Measurements from ENCODE around the gene KCNT1. TPM values are rescaled to one million over a fixed set of nuclear protein-coding genes. Genes with fewer than 3 reads are reported as not detected.

Gene KCNT1
- total and polyA plus RNA-seq, 2 donors (not counting 3 experiments of a cell fraction or from before 2014, with no cell fraction given): not detected

DNA sequence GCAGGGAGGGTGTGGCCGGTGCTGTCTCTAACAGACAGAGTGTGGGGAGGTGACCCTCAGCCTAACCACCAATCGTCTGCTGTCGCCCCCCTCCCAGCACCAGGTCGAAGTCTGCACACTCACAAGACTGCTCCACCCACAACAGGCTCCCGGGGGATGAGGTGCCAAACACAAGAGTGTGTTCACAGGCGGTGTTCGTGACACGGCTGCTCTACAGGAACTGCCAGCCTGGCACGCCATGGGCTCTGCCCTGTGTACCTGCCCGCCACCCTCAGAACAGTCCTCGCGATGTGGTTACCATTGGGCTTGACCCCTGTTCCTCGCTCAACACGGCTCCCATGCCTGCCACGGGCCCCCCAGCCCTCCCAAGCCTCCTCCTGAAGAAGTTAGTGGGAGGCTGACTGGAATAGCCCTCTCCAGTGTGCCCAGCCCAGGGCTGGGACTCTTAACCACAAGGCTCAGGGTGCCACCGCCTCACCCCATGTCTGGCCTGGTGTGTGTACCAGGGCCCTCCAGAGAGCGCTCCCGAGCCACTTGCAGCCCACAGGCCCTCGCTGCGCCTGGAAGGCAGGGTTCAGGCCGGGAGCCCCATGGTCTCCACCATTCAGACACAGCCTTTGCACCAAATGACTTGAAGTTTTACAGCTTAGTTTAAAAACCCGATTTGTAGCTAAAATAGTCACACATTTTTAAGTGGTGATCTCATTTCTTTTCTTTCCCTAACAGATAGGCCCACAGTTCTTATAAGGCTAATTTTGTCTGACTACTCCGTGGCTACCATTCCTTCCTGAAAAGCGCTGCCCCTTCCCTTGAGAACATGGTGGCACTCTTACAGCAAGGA, 102.8 kb downstream of the KCNT1 start:
- no peak for DNase-seq (ENCODE audit: low read depth, low spot score)
- Histone ChIP-seq H3K9me1 (replicated peaks; ENCODE audit: control insufficient read depth, extremely low read depth, insufficient read depth, low read length) (no peaks in the 10 kb centered on the region), H2AFZ (ENCODE audit: low read depth, low read length) (no peak overlapping the region), H3K4me3 (replicated peaks in 1 of 3; ENCODE audit: insufficient read depth in 1 of 3, low read depth in 1 of 3, low read length in 3 of 3) (no peak overlapping the region), H3K27me3 (ENCODE audit: control insufficient read depth in 2 of 2, insufficient read depth in 2 of 2, low read length in 2 of 2) (no peaks in the 10 kb centered on the region), H3K9me3 (replicated peaks; ENCODE audit: control insufficient read depth, insufficient read depth, low read length) (no peaks in the 10 kb centered on the region), H3K4me1 (ENCODE audit: control insufficient read depth, extremely low read depth, insufficient read depth, low read length) (no peaks in the 10 kb centered on the region), H3K36me3 (ENCODE audit: control insufficient read depth in 2 of 2, extremely low read depth in 1 of 2, insufficient read depth in 2 of 2, low read length in 2 of 2) (peaks cover 0 to 3% of the 10 kb centered on the region in 2 experiments), H4K20me1 (replicated peaks; ENCODE audit: control insufficient read depth, extremely low read depth, insufficient read depth, low read length) (no peaks in the 10 kb centered on the region), H3K79me2 (ENCODE audit: control insufficient read depth, insufficient read depth, low read length) (no peaks in the 10 kb centered on the region), H3K9ac (replicated peaks; ENCODE audit: extremely low read depth, insufficient read depth, low read length) (no peak overlapping the region), H3K4me2 (ENCODE audit: insufficient read depth, low read length) (no peak overlapping the region), H3K27ac (ENCODE audit: insufficient read depth, low read depth, low read length) (no peak overlapping the region)
- no peak for TF ChIP-seq FOS (IDR thresholded peaks at IDR 0.05; ENCODE audit: borderline replicate concordance, insufficient read depth, low read length)
- dilution Hi-C loops (cut with MboI; ENCODE audit: extremely low pct_ligation_motif_present, low sequenced_read_pairs) (no loop called here), intact Hi-C loops (cut with micrococcal nuclease) (no loop called here)
- POLR2A ChIA-PET: no interaction called here
- FAIRE-seq: no peak
- BruUV-seq (replicated peaks): no TSS peak
- CTCF ChIA-PET: no interaction called here

DNA sequence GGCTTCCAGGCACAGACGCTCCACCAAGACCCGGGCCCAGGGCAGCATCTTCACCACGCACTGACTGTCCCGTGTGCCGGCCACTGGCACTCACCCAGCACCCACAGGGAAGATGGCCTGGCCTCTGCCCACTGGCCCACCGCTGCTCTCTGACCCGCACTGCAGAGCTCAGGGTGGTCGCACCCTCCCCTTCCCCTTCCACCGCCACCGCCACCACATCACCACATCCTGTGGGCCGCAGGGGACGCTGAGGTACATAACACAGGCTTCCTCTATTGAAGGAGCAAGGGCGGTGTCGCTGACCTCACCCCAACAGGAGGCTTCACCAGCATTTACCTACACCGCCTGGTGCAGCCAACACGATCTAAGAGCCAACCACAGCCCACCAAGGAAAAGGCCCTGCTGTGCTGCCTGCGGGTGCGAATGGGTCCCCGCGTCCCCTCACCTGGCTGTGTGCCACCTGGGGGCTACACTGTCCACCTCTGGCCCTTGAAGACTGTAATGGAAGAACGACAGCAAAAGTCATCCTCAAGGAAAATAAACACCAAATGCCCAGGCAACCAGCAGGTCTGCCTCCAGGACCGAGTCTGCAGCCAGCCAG, 103.5 kb downstream of the KCNT1 start:
- Histone ChIP-seq H3K4me3 (replicated peaks in 1 of 3; ENCODE audit: insufficient read depth in 1 of 3, low read depth in 1 of 3, low read length in 3 of 3) (no peak overlapping the region), H2AFZ (ENCODE audit: low read depth, low read length) (no peak overlapping the region), H3K9ac (replicated peaks; ENCODE audit: extremely low read depth, insufficient read depth, low read length) (no peak overlapping the region), H3K9me1 (replicated peaks; ENCODE audit: control insufficient read depth, extremely low read depth, insufficient read depth, low read length) (no peaks in the 10 kb centered on the region), H3K27me3 (ENCODE audit: control insufficient read depth in 2 of 2, insufficient read depth in 2 of 2, low read length in 2 of 2) (no peaks in the 10 kb centered on the region), H3K79me2 (ENCODE audit: control insufficient read depth, insufficient read depth, low read length) (no peaks in the 10 kb centered on the region), H3K4me2 (ENCODE audit: insufficient read depth, low read length) (no peak overlapping the region), H3K4me1 (ENCODE audit: control insufficient read depth, extremely low read depth, insufficient read depth, low read length) (no peaks in the 10 kb centered on the region), H4K20me1 (replicated peaks; ENCODE audit: control insufficient read depth, extremely low read depth, insufficient read depth, low read length) (no peaks in the 10 kb centered on the region), H3K27ac (ENCODE audit: insufficient read depth, low read depth, low read length) (no peak overlapping the region), H3K9me3 (replicated peaks; ENCODE audit: control insufficient read depth, insufficient read depth, low read length) (no peaks in the 10 kb centered on the region), H3K36me3 (ENCODE audit: control insufficient read depth in 2 of 2, extremely low read depth in 1 of 2, insufficient read depth in 2 of 2, low read length in 2 of 2) (peaks cover 4 to 9% of the 10 kb centered on the region in 2 experiments)
- CTCF ChIA-PET: no interaction called here
- dilution Hi-C loops (cut with MboI; ENCODE audit: extremely low pct_ligation_motif_present, low sequenced_read_pairs) (no loop called here), intact Hi-C loops (cut with micrococcal nuclease) (no loop called here)
- BruUV-seq (replicated peaks): no TSS peak
- FAIRE-seq (no peak), DNase-seq (ENCODE audit: low read depth, low spot score) (no peak)
- TF ChIP-seq MYC (IDR thresholded peaks at IDR 0.05; ENCODE audit: low read depth, low read length) (no peak), GATA2 (IDR thresholded peaks at IDR 0.05; ENCODE audit: insufficient read depth, insufficient read length, low read depth, low read length) (no peak), POLR2AphosphoS5 (IDR thresholded peaks at IDR 0.05; ENCODE audit: insufficient read depth, low read depth, low read length) (no peak)
- POLR2A ChIA-PET: no interaction called here
